Measurements from ENCODE around the gene VHLL.
"Not testable (repeated sequence)": the region's sequence is repeated elsewhere in the genome, so short reads cannot be mapped to it uniquely, and the experiment has no call there.

Gene VHLL

GRCh38 chr1:156298852-156299357, at the start of gene VHLL:
VHLL (minus strand) TSS chr1:156299307; CDS start chr1:156299189, 118 bp downstream.
- no peak for DNase-seq (ENCODE audit: low read depth, low spot score)
- no peak within 1 kb of the TSS for H3K4me3 ChIP-seq (ENCODE audit: low read depth, low read length)
- in situ Hi-C loops (cut with HindIII; ENCODE audit: low sequenced_read_pairs), result no loop called here
- TF ChIP-seq, protein P1, sequence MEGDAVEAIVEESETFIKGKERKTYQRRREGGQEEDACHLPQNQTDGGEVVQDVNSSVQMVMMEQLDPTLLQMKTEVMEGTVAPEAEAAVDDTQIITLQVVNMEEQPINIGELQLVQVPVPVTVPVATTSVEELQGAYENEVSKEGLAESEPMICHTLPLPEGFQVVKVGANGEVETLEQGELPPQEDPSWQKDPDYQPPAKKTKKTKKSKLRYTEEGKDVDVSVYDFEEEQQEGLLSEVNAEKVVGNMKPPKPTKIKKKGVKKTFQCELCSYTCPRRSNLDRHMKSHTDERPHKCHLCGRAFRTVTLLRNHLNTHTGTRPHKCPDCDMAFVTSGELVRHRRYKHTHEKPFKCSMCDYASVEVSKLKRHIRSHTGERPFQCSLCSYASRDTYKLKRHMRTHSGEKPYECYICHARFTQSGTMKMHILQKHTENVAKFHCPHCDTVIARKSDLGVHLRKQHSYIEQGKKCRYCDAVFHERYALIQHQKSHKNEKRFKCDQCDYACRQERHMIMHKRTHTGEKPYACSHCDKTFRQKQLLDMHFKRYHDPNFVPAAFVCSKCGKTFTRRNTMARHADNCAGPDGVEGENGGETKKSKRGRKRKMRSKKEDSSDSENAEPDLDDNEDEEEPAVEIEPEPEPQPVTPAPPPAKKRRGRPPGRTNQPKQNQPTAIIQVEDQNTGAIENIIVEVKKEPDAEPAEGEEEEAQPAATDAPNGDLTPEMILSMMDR (IDR thresholded peaks at IDR 0.05; ENCODE audit: low read depth, low read length), result no peak

GRCh38 chr1:156347331-156347730, 48.2 kb upstream of the VHLL start:
- peak; percentile 37 for DNase-seq (ENCODE audit: low read depth, low spot score)

DNA sequence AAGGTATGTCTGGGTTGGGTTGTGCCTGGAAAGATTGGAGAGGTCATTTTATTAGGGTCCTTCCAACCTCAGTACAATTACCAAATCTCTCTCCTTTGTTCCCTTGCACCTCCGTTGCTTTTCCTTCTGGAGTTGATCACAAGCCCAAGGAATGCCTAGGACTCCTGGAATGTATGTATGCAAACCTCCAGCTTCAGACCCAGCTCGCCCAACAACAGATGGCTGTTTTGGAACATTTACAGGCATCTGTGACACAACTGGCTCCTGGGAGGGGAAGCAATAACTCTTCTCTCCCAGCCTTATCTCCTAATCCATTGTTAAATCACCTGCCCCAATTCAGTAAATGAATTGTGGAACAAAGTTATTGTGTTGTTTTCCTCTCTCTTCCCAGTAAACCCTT, 47.5 kb upstream of the VHLL start:
- in situ Hi-C loops (cut with HindIII; ENCODE audit: low sequenced_read_pairs), result no loop called here
- no peak overlapping the region for H3K4me3 ChIP-seq (ENCODE audit: low read depth, low read length)
- no peak for DNase-seq (ENCODE audit: low read depth, low spot score)
- TF ChIP-seq, protein P1 (IDR thresholded peaks at IDR 0.05; ENCODE audit: low read depth, low read length), result no peak

More at GRCh38 chr1:156347331-156347730, 48.2 kb upstream of the VHLL start:
- TF ChIP-seq, protein P1 (IDR thresholded peaks at IDR 0.05; ENCODE audit: low read depth, low read length), result no peak
- H3K4me3 ChIP-seq (ENCODE audit: low read depth, low read length), result no peak overlapping the region
- in situ Hi-C loops (cut with HindIII; ENCODE audit: low sequenced_read_pairs), result no loop called here

GRCh38 chr1:156346035-156346434, 46.9 kb upstream of the VHLL start:
- in situ Hi-C loops (cut with HindIII; ENCODE audit: low sequenced_read_pairs); H3K4me3 ChIP-seq (ENCODE audit: low read depth, low read length); DNase-seq (ENCODE audit: low read depth, low spot score): not testable (repeated sequence)

- DNase-seq (ENCODE audit: low read depth, low spot score), result no peak
- no peak overlapping the region for H3K4me3 ChIP-seq (ENCODE audit: low read depth, low read length)
- TF ChIP-seq, protein P1 (IDR thresholded peaks at IDR 0.05; ENCODE audit: low read depth, low read length), result no peak
- in situ Hi-C loops (cut with HindIII; ENCODE audit: low sequenced_read_pairs), result no loop called here
Observed at GRCh38 chr1:156344409-156344808, 45.3 kb upstream of the VHLL start.

- no peak for DNase-seq (ENCODE audit: low read depth, low spot score)
- no peak overlapping the region for H3K4me3 ChIP-seq (ENCODE audit: low read depth, low read length)
- TF ChIP-seq, protein P1 (IDR thresholded peaks at IDR 0.05; ENCODE audit: low read depth, low read length), result no peak
- in situ Hi-C loops (cut with HindIII; ENCODE audit: low sequenced_read_pairs), result no loop called here
Observed at GRCh38 chr1:156342166-156342955, 43.3 kb upstream of the VHLL start.
